ENCODE results near the gene MIER3. TPM values are rescaled to one million over a fixed set of nuclear protein-coding genes. Genes with fewer than 3 reads are reported as not detected.

MIER3 gene
- total and polyA plus RNA-seq, 9 of the 15 experiments (the other 6 are each of a cell fraction or from before 2014, with no cell fraction given) = 4.1 to 29.3 (median 13.0) TPM

- TF ChIP-seq SIN3A (IDR thresholded peaks at IDR 0.05; ENCODE audit: borderline replicate concordance in 2 of 2, control insufficient read depth in 1 of 2, low read depth in 2 of 2, low read length in 2 of 2) (peak in 1 of 2 experiments; percentile 10; a peak in 1 of 4 replicates), ZKSCAN3 (CRISPR knock-in tag; IDR thresholded peaks at IDR 0.05) (no peak), CBX3 (IDR thresholded peaks at IDR 0.05; ENCODE audit: borderline replicate concordance in 1 of 2, low read length in 2 of 2) (0 out of 3 replicates have a peak, but pooled peaks of 1 of the 2 experiments have one; percentile 43), WHSC1 (IDR thresholded peaks at IDR 0.05; ENCODE audit: low read length) (no peak), ZNF780A (CRISPR knock-in tag; IDR thresholded peaks at IDR 0.05) (no peak), MTA3 (IDR thresholded peaks at IDR 0.05; ENCODE audit: borderline replicate concordance) (no peak), ZNF518B (CRISPR knock-in tag; IDR thresholded peaks at IDR 0.05) (no peak), DEAF1 (CRISPR knock-in tag; IDR thresholded peaks at IDR 0.05) (no peak), POLR3A (IDR thresholded peaks at IDR 0.05; ENCODE audit: borderline replicate concordance, extremely low read depth, insufficient read depth, insufficient read length) (no peak), ZNF778 (CRISPR knock-in tag; IDR thresholded peaks at IDR 0.05) (no peak), CREB1 (IDR thresholded peaks at IDR 0.05) (no peak; the same call in 1 of the 2 replicates), CREB1 (CRISPR knock-in tag; IDR thresholded peaks at IDR 0.05) (peak; percentile 43), ZNF3 (CRISPR knock-in tag; IDR thresholded peaks at IDR 0.05) (no peak), RAD21 (CRISPR knock-in tag; conservative IDR thresholded peaks at IDR 0.05 in 1 of 2, IDR thresholded peaks at IDR 0.05 in 1 of 2) (no peak), MED1 (CRISPR knock-in tag; IDR thresholded peaks at IDR 0.05; ENCODE audit: borderline replicate concordance) (no peak), ZNF316 (IDR thresholded peaks at IDR 0.05) (no peak)
- TF ChIP-seq, protein P1, sequence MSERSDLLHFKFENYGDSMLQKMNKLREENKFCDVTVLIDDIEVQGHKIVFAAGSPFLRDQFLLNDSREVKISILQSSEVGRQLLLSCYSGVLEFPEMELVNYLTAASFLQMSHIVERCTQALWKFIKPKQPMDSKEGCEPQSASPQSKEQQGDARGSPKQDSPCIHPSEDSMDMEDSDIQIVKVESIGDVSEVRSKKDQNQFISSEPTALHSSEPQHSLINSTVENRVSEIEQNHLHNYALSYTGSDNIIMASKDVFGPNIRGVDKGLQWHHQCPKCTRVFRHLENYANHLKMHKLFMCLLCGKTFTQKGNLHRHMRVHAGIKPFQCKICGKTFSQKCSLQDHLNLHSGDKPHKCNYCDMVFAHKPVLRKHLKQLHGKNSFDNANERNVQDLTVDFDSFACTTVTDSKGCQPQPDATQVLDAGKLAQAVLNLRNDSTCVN (CRISPR knock-in tag; IDR thresholded peaks at IDR 0.05) = no peak
- TF ChIP-seq, protein P2, sequence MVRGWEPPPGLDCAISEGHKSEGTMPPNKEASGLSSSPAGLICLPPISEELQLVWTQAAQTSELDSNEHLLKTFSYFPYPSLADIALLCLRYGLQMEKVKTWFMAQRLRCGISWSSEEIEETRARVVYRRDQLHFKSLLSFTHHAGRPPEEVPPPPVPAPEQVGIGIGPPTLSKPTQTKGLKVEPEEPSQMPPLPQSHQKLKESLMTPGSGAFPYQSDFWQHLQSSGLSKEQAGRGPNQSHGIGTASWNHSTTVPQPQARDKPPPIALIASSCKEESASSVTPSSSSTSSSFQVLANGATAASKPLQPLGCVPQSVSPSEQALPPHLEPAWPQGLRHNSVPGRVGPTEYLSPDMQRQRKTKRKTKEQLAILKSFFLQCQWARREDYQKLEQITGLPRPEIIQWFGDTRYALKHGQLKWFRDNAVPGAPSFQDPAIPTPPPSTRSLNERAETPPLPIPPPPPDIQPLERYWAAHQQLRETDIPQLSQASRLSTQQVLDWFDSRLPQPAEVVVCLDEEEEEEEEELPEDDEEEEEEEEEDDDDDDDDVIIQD (CRISPR knock-in tag; IDR thresholded peaks at IDR 0.05) = no peak
These were observed 41.5 kb downstream of the MIER3 start (continued) for GRCh38 chr5:56910210-56910965.
